Tibial nerve (tissue), 4 donors: Measurements from ENCODE around the gene ASAP3. TPM values are rescaled to one million over a fixed set of nuclear protein-coding genes. Genes with fewer than 3 reads are reported as not detected.

Source experiments
- DNase-seq, 2 donors: peaks; one replicate each; pipeline ENCODE4 v3.0.0-alpha.2; 2019; ENCODE audit warnings: low spot score in 2 of 2
- H3K27ac ChIP-seq, 4 donors: fragments of 200-600 bp; sonication (generic) in 3 of 4; one replicate each; pipeline ENCODE4 v1.5.1; 2017 to 2019; ENCODE audit warnings: mild to moderate bottlenecking in 1 of 4
- H3K27me3 ChIP-seq, 2 donors: fragments of 200-600 bp; sonication (generic) in 1 of 2; one replicate each; pipeline versions ENCODE4 v1.5.1 to v1.6.0; 2017 to 2019
- H3K36me3 ChIP-seq, 3 donors: fragments of 200-600 bp; sonication (generic); one replicate each; pipeline ENCODE4 v1.5.1; 2018 to 2019
- H3K4me1 ChIP-seq, 4 donors: fragments of 200-600 bp; sonication (generic) in 3 of 4; one replicate each; pipeline ENCODE4 v1.5.1; 2017 to 2019
- H3K4me3 ChIP-seq, 4 donors: fragments of 200-600 bp; sonication (generic) in 3 of 4; one replicate each; pipeline ENCODE4 v1.5.1; 2017 to 2019; ENCODE audit warnings: mild to moderate bottlenecking in 1 of 4, moderate library complexity in 1 of 4
- H3K9me3 ChIP-seq, 4 donors: fragments of 200-600 bp; sonication (generic) in 3 of 4; one replicate each; pipeline ENCODE4 v1.5.1; 2017 to 2019
- CTCF ChIP-seq, 5 experiments: fragments of 200-600 bp in 3 of 5; fragments of 450-650 bp in 2 of 5; sonication (generic) in 3 of 5; IDR thresholded peaks; one replicate each; pipeline ENCODE4 v1.5.1; 2016 to 2019; ENCODE audit warnings: antibody characterized with exemption in 5 of 5, mild to moderate bottlenecking in 3 of 5, moderate library complexity in 2 of 5
- EP300 ChIP-seq, 2 donors: sonication (generic); formaldehyde crosslinking; IDR thresholded peaks; one replicate each; pipeline ENCODE4 v1.6.1; 2017; ENCODE audit warnings: antibody characterized with exemption in 2 of 2, mild to moderate bottlenecking in 1 of 2
- POLR2A ChIP-seq, 2 donors: fragments of 450-650 bp; IDR thresholded peaks; one replicate each; pipeline ENCODE4 v1.6.1; 2017; ENCODE audit warnings: antibody characterized with exemption in 2 of 2, mild to moderate bottlenecking in 2 of 2, moderate library complexity in 2 of 2
- WGBS, 2 donors: methylation state at CpG; one replicate each; pipeline ENCODE4 v1.1.5; 2018; 5-methylcytosine and 5-hydroxymethylcytosine counted together
- total RNA-seq, 4 donors: library from RNA; depleted of rRNA; stranded (reverse); fragments of >200 nt; gene quantifications; one replicate each; pipeline ENCODE4 v1.1.0, GENCODE V29; 2016

Gene ASAP3
- total RNA-seq, 4 donors from 2014 or later, result 79.8 to 140 (median 117) TPM

GRCh38 chr1:23521588-23521987 lies 37.6 kb upstream of the ASAP3 start:
- Histone ChIP-seq H3K27me3 (no peaks in the 10 kb centered on the region), H3K4me1 (peaks cover 0 to 17% (median 11%) of the 10 kb centered on the region in 4 donors), H3K36me3 (no peaks in the 10 kb centered on the region), H3K9me3 (no peaks in the 10 kb centered on the region), H3K4me3 (no peak overlapping the region), H3K27ac (no peak overlapping the region)
- TF ChIP-seq POLR2A (IDR thresholded peaks at IDR 0.05), result no peak
- TF ChIP-seq CTCF (IDR thresholded peaks at IDR 0.05), result no peak
- no peak for TF ChIP-seq EP300 (IDR thresholded peaks at IDR 0.05)
- DNase-seq, result no peak
- 92 to 93% methylated on average over 16 of the region's 16 CpGs for WGBS, 2 donors

- no peak for TF ChIP-seq EP300 (IDR thresholded peaks at IDR 0.05)
- TF ChIP-seq CTCF (IDR thresholded peaks at IDR 0.05), result no peak
- no peak for TF ChIP-seq POLR2A (IDR thresholded peaks at IDR 0.05)
- Histone ChIP-seq H3K36me3 (no peaks in the 10 kb centered on the region), H3K27me3 (no peaks in the 10 kb centered on the region), H3K4me1 (no peaks in the 10 kb centered on the region), H3K9me3 (no peaks in the 10 kb centered on the region), H3K4me3 (no peak overlapping the region), H3K27ac (no peak overlapping the region)
- DNase-seq, result no peak
- WGBS, 2 donors, result 91 to 96% methylated on average over 9 of the region's 9 CpGs
These were observed 33.6 kb upstream of the ASAP3 start for GRCh38 chr1:23517581-23517980.

GRCh38 chr1:23515905-23516304 lies 31.9 kb upstream of the ASAP3 start:
- no peak for TF ChIP-seq EP300 (IDR thresholded peaks at IDR 0.05)
- no peak for TF ChIP-seq POLR2A (IDR thresholded peaks at IDR 0.05)
- TF ChIP-seq CTCF (IDR thresholded peaks at IDR 0.05), result no peak
- WGBS, 2 donors, result 96 to 98% methylated on average over 4 of the region's 4 CpGs
- H3K27ac ChIP-seq, result no peak overlapping the region
- no peaks in the 10 kb centered on the region for H3K9me3 ChIP-seq
- no peak for DNase-seq
- no peaks in the 10 kb centered on the region for H3K27me3 ChIP-seq
- no peak overlapping the region for H3K4me3 ChIP-seq
- no peaks in the 10 kb centered on the region for H3K4me1 ChIP-seq
- H3K36me3 ChIP-seq, result no peaks in the 10 kb centered on the region

GRCh38 chr1:23514111-23514679 lies 30.2 kb upstream of the ASAP3 start:
- H3K27ac ChIP-seq, result no peak overlapping the region
- TF ChIP-seq EP300 (IDR thresholded peaks at IDR 0.05) (no peak), CTCF (IDR thresholded peaks at IDR 0.05) (no peak), POLR2A (IDR thresholded peaks at IDR 0.05) (no peak)
- no peaks in the 10 kb centered on the region for H3K4me1 ChIP-seq
- no peak overlapping the region for H3K4me3 ChIP-seq
- H3K27me3 ChIP-seq, result no peaks in the 10 kb centered on the region
- no peak for DNase-seq
- 98 to 100% methylated on average over 3 of the region's 3 CpGs for WGBS, 2 donors
- no peaks in the 10 kb centered on the region for H3K36me3 ChIP-seq
- H3K9me3 ChIP-seq, result no peaks in the 10 kb centered on the region

- Histone ChIP-seq H3K36me3 (no peaks in the 10 kb centered on the region), H3K27me3 (no peaks in the 10 kb centered on the region), H3K4me1 (no peaks in the 10 kb centered on the region), H3K4me3 (no peak overlapping the region), H3K27ac (no peak overlapping the region), H3K9me3 (no peaks in the 10 kb centered on the region)
- TF ChIP-seq CTCF (IDR thresholded peaks at IDR 0.05), result no peak
- TF ChIP-seq POLR2A (IDR thresholded peaks at IDR 0.05), result no peak
- TF ChIP-seq EP300 (IDR thresholded peaks at IDR 0.05), result no peak
- no peak for DNase-seq
- 92 to 97% methylated on average over 14 to 15 of the region's 15 CpGs for WGBS, 2 donors
These were observed 25.9 kb upstream of the ASAP3 start for GRCh38 chr1:23509896-23510295.
